Vagina (tissue), 2 donors: ENCODE measurements around the gene SRGAP3.

Experiments used
- CTCF ChIP-seq, 3 experiments: fragments of 450-650 bp in 2 of 3; fragments of 200-600 bp in 1 of 3; sonication (generic) in 1 of 3; IDR thresholded peaks; one replicate each; pipeline ENCODE4 v1.5.1; 2017 to 2019; ENCODE audit warnings: antibody characterized with exemption in 3 of 3, mild to moderate bottlenecking in 2 of 3, moderate library complexity in 2 of 3
- POLR2A ChIP-seq, 2 donors: fragments of 450-650 bp; IDR thresholded peaks; one replicate each; pipeline ENCODE4 v1.6.1; 2017; ENCODE audit warnings: antibody characterized with exemption in 2 of 2, mild to moderate bottlenecking in 2 of 2, moderate library complexity in 2 of 2
- POLR2AphosphoS5 ChIP-seq, 2 donors: sonication (generic); formaldehyde crosslinking; IDR thresholded peaks; one replicate each; pipeline ENCODE4 v1.9.0; 2017; ENCODE audit warnings: antibody characterized with exemption in 2 of 2, mild to moderate bottlenecking in 2 of 2, low read depth in 1 of 2; ENCODE audit not compliant: insufficient read depth in 1 of 2

DNA sequence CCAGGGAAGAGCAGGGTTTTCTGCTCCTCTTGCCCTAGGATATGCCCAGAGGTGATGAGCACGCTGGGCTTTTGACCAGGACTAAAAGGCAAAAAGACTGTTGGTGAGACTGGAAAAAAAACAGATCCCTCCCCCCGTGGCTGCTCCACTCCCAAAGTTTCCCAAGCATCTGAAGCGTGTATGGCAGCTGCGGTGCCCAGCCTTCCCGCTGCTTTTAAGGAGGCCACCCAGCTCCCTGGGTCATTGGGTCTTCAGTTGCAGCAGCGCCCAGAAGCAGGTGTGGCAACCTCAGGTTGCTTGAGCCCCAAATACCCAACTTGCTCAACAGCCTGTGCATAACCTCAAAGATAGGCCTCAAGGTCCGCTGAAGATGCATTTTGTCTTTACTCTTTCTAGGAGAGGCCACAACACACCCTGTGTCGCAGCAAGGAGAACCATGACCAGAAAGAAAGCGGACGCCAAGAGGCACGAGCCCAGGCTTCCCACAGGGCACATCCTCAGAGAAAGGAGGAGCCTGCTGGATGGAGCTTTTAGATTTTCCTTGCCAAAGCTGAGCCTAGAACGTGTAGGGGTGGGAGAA lies 2.0 kb downstream of the SRGAP3 start:
- TF ChIP-seq CTCF (IDR thresholded peaks at IDR 0.05) = no peak
- TF ChIP-seq POLR2A (IDR thresholded peaks at IDR 0.05) = no peak
- no peak for TF ChIP-seq POLR2AphosphoS5 (IDR thresholded peaks at IDR 0.05; ENCODE audit: insufficient read depth in 1 of 2, low read depth in 1 of 2)
